Ovary (tissue), 3 donors: ENCODE data around the gene IGLL1.

Experiments used
- CTCF ChIP-seq, 3 donors: fragments of 450-650 bp in 2 of 3; fragments of 200-600 bp in 1 of 3; IDR thresholded peaks; one replicate each; pipeline versions ENCODE4 v1.5.1 to v1.8.0; 2016 to 2022; ENCODE audit warnings: antibody characterized with exemption in 3 of 3, mild to moderate bottlenecking in 1 of 3
- EP300 ChIP-seq: sonication (generic); formaldehyde crosslinking; IDR thresholded peaks from one replicate; pipeline ENCODE4 v1.6.1; 2017; ENCODE audit warnings: antibody characterized with exemption
- POLR2A ChIP-seq: fragments of 450-650 bp; IDR thresholded peaks from one replicate; pipeline ENCODE4 v1.6.1; 2017; ENCODE audit warnings: antibody characterized with exemption, mild to moderate bottlenecking, moderate library complexity
- donor health status: DM: no; HTN: no; CAD: no.

- TF ChIP-seq CTCF (IDR thresholded peaks at IDR 0.05) (no peak), POLR2A (no peak), EP300 (no peak)
Measured at GRCh38 chr22:23574877-23575276, 5.2 kb downstream of the IGLL1 start.
